Right lobe of liver (tissue), 6 donors: Measurements from ENCODE around the gene FAM219A. TPM values are rescaled to one million over a fixed set of nuclear protein-coding genes. Genes with fewer than 3 reads are reported as not detected.
A peak's percentile ranks its signal among the peaks of the same experiment; 100 is the strongest.

Experiments used
- ATAC-seq, 4 donors: fragments of 200-7000 bp; cut with Tn5 transposase; one replicate each; pipeline ENCODE4 v1.9.1; 2020; ENCODE audit warnings: mild to moderate bottlenecking in 4 of 4, moderate library complexity in 4 of 4
- DNase-seq, 3 donors: peaks; one replicate each; pipeline ENCODE4 v3.0.0-alpha.2; 2020
- H3K27ac ChIP-seq, 3 donors: fragments of 200-600 bp; one replicate each; pipeline ENCODE4 v1.8.0; 2022
- H3K27me3 ChIP-seq, 2 donors: fragments of 200-600 bp; one replicate each; pipeline ENCODE4 v1.8.0; 2022
- H3K36me3 ChIP-seq, 4 donors: fragments of 200-600 bp; sonication (generic) in 1 of 4; one replicate each; pipeline versions ENCODE4 v1.5.1 to v1.8.0; 2017 to 2022; ENCODE audit warnings: control low read depth in 1 of 4
- H3K4me1 ChIP-seq, 4 donors: fragments of 200-600 bp; sonication (generic) in 1 of 4; one replicate each; pipeline versions ENCODE4 v1.5.1 to v1.8.0; 2017 to 2022; ENCODE audit warnings: control low read depth in 1 of 4
- H3K4me3 ChIP-seq, 3 donors: fragments of 200-600 bp; one replicate each; pipeline ENCODE4 v1.8.0; 2022
- H3K9me3 ChIP-seq, 4 donors: fragments of 200-600 bp; sonication (generic) in 1 of 4; one replicate each; pipeline versions ENCODE4 v1.5.1 to v1.8.0; 2017 to 2022; ENCODE audit warnings: control low read depth in 1 of 4
- POLR2A ChIP-seq: fragments of 450-650 bp; IDR thresholded peaks from one replicate; pipeline ENCODE4 v1.6.1; 2017; ENCODE audit warnings: antibody characterized with exemption, mild to moderate bottlenecking
- WGBS: methylation state at CpG from one replicate; pipeline ENCODE4 v1.1.6; 2018; ENCODE audit warnings: low coverage, low lambda C conversion rate; ENCODE audit not compliant: insufficient coverage; ENCODE audit errors: missing lambda C conversion rate; 5-methylcytosine and 5-hydroxymethylcytosine counted together
- intact Hi-C, 2 donors: fragments of 100-400 bp; cut with DNase I; formaldehyde crosslinking; loops; one replicate each; pipeline versions ENCODE4 v1.11.2 to v1.14.1; 2022
- small RNA-seq, 2 experiments: library from RNA; depleted of rRNA; stranded (forward); fragments of <200 nt; gene quantifications; one replicate each; pipeline ENCODE3, GENCODE V24; 2016
- total RNA-seq, 6 experiments: library from RNA; depleted of rRNA in 2 of 6; stranded (reverse); fragments of >200 nt in 2 of 6; fragmentation: NEBNext Ultra II Directional in 3 of 6; extraction: Animal tissue kit (Norgen Biotek cat#: 25700) in 3 of 6; gene quantifications; one replicate each; pipeline versions ENCODE4 v1.1.0 to v1.2.4, GENCODE V29; 2016 to 2023
- TF ChIP-seq, protein P1 (sequence below), 4 donors: fragments of 200-600 bp in 3 of 4; fragments of 450-650 bp in 1 of 4; IDR thresholded peaks; one replicate each; pipeline versions ENCODE4 v1.5.1 to v1.8.0; 2016 to 2022; ENCODE audit warnings: antibody characterized with exemption in 4 of 4, mild to moderate bottlenecking in 2 of 4
- donor health status: DM: no; HTN: yes; CAD: no.
- donor health status: DM: no; HTN: no; CAD: no.
- donor health status: DM: no; HTN: no; CAD: no.
- donor health status: DM: no; HTN: yes; CAD: no.
- donor health status: DM: no; HTN: yes; CAD: no.

The FAM219A gene
- total RNA-seq, 6 experiments from 2014 or later: 4.1 to 10.7 (median 5.3) TPM

DNA sequence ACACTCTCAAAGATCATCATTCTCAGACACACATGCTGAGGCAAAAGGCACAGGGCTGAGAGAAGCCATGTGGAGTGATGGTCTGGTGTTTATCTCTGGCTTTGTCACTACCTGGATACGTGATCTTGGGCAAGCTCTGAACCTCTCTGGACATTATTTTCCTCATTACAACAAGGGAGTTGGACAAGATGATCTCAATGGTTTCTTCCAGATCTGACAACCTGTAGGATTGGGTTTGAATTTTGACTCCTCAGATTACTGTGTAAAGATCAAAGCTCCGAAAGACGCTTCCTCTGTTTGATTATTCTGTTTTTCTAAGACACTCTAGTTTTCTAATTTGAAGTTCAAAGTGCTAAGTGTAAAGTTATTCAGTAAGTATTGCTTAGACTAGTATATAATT lies 109.0 kb downstream of the FAM219A start:
- WGBS: 41% methylated on average over 3 of the region's 3 CpGs
- intact Hi-C loops: no loop called here
- Histone ChIP-seq H3K27ac (peak overlapping the region in 1 of 3 donors; percentile 82), H3K4me3 (no peak overlapping the region), H3K36me3 (no peaks in the 10 kb centered on the region), H3K9me3 (no peaks in the 10 kb centered on the region), H3K27me3 (no peaks in the 10 kb centered on the region), H3K4me1 (peaks cover 0 to 62% (median 20%) of the 10 kb centered on the region in 4 donors)
- no peak for DNase-seq
- TF ChIP-seq, protein P1, sequence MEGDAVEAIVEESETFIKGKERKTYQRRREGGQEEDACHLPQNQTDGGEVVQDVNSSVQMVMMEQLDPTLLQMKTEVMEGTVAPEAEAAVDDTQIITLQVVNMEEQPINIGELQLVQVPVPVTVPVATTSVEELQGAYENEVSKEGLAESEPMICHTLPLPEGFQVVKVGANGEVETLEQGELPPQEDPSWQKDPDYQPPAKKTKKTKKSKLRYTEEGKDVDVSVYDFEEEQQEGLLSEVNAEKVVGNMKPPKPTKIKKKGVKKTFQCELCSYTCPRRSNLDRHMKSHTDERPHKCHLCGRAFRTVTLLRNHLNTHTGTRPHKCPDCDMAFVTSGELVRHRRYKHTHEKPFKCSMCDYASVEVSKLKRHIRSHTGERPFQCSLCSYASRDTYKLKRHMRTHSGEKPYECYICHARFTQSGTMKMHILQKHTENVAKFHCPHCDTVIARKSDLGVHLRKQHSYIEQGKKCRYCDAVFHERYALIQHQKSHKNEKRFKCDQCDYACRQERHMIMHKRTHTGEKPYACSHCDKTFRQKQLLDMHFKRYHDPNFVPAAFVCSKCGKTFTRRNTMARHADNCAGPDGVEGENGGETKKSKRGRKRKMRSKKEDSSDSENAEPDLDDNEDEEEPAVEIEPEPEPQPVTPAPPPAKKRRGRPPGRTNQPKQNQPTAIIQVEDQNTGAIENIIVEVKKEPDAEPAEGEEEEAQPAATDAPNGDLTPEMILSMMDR (IDR thresholded peaks at IDR 0.05): no peak
- no peak for TF ChIP-seq POLR2A
- ATAC-seq: no peak

Small RNA genes lying within 50 kb of the gene (small RNA-seq; reads per million reads assigned to genes)
- gene RF00019 (0 reads per million in 2 experiments), gene RN7SKP24 (0 reads per million in 2 experiments)

Other genes starting within 250 kb of the FAM219A start
- under 1 TPM; 0.14 to 0.74 (median 0.24) TPM for gene KIF24, start 129.3 kb downstream of the FAM219A start, total RNA-seq
- 10 to 100 TPM in 4 of 6 experiments, 1 to 10 TPM in 2; 4.9 to 13.7 (median 11.2) TPM for gene NUDT2, start 129.0 kb downstream of the FAM219A start, total RNA-seq
- gene MYORG, start 81.7 kb downstream of the FAM219A start, total RNA-seq: 10 to 100 TPM; 27.1 to 73.6 (median 36.0) TPM
- gene DNAI1, start 235 bp upstream of the FAM219A start, total RNA-seq: not detected
- 1 to 10 TPM; 1.5 to 2.7 (median 2.1) TPM for gene ENHO, start 64.4 kb upstream of the FAM219A start, total RNA-seq
- 10 to 100 TPM in 1 of 6 experiments, 1 to 10 TPM in 4, under 1 TPM in 1; 0.71 to 12.5 (median 3.4) TPM for gene CNTFR, start 131.2 kb upstream of the FAM219A start, total RNA-seq
- gene RPP25L, start 153.5 kb upstream of the FAM219A start, total RNA-seq: 10 to 100 TPM; 15.2 to 29.1 (median 25.0) TPM
- gene DCTN3, start 161.9 kb upstream of the FAM219A start, total RNA-seq: 10 to 100 TPM; 26.4 to 36.8 (median 32.7) TPM
- gene ARID3C, start 170.5 kb upstream of the FAM219A start, total RNA-seq: 1 to 10 TPM; 1.7 to 6.7 (median 2.5) TPM
- 100 to 1,000 TPM in 5 of 6 experiments, 10 to 100 TPM in 1; 69.3 to 237 (median 123) TPM for gene SIGMAR1, start 179.2 kb upstream of the FAM219A start, total RNA-seq
- 100 to 1,000 TPM in 4 of 6 experiments, 10 to 100 TPM in 2; 58.2 to 157 (median 117) TPM for gene GALT, start 188.1 kb upstream of the FAM219A start, total RNA-seq
- 10 to 100 TPM in 5 of 6 experiments, 1 to 10 TPM in 1; 9.7 to 21.5 (median 14.7) TPM for gene IL11RA, start 193.6 kb upstream of the FAM219A start, total RNA-seq
- gene CCL27, start 204.1 kb upstream of the FAM219A start, total RNA-seq: not detected
- 1 to 10 TPM in 3 of 6 experiments, under 1 TPM in 3; 0.77 to 6.5 (median 1.1) TPM for gene CCL19, start 232.7 kb upstream of the FAM219A start, total RNA-seq